Measurements from ENCODE around the gene CCDC178.

- TF ChIP-seq, protein P1, sequence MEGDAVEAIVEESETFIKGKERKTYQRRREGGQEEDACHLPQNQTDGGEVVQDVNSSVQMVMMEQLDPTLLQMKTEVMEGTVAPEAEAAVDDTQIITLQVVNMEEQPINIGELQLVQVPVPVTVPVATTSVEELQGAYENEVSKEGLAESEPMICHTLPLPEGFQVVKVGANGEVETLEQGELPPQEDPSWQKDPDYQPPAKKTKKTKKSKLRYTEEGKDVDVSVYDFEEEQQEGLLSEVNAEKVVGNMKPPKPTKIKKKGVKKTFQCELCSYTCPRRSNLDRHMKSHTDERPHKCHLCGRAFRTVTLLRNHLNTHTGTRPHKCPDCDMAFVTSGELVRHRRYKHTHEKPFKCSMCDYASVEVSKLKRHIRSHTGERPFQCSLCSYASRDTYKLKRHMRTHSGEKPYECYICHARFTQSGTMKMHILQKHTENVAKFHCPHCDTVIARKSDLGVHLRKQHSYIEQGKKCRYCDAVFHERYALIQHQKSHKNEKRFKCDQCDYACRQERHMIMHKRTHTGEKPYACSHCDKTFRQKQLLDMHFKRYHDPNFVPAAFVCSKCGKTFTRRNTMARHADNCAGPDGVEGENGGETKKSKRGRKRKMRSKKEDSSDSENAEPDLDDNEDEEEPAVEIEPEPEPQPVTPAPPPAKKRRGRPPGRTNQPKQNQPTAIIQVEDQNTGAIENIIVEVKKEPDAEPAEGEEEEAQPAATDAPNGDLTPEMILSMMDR (IDR thresholded peaks at IDR 0.05): no peak
- TF ChIP-seq POLR2A (IDR thresholded peaks at IDR 0.05): no peak
Observed at GRCh38 chr18:32905651-32906050, 534.9 kb downstream of the CCDC178 start.
